GM12878 (cell line): Measurements from ENCODE around the gene WHRN. TPM values are rescaled to one million over a fixed set of nuclear protein-coding genes. Genes with fewer than 3 reads are reported as not detected.
A peak's percentile ranks its signal among the peaks of the same experiment; 100 is the strongest.

Source experiments
- ATF7 ChIP-seq: fragments of 450-650 bp; IDR thresholded peaks from 2 replicates; pipeline ENCODE4 v1.6.1; 2016; ENCODE audit warnings: low read depth, mild to moderate bottlenecking
- BRCA1 ChIP-seq: IDR thresholded peaks from 2 replicates; pipeline ENCODE4 v1.6.1; 2011; ENCODE audit warnings: low read depth, low read length, improper control_type of control experiment
- CBX5 ChIP-seq: sonication (generic); IDR thresholded peaks from 2 replicates; pipeline ENCODE4 v1.6.1; 2016; ENCODE audit warnings: low read depth, moderate library complexity, mild to moderate bottlenecking, inconsistent platforms
- CHD4 ChIP-seq: fragments of 200-600 bp; sonication (generic); IDR thresholded peaks from 2 replicates; pipeline ENCODE4 v1.6.1; 2016; ENCODE audit warnings: mild to moderate bottlenecking
- CUX1 ChIP-seq: IDR thresholded peaks from 2 replicates; pipeline ENCODE4 v1.6.1; 2012; ENCODE audit warnings: improper control_type of control experiment, low read depth, low read length; ENCODE audit not compliant: insufficient replicate concordance
- FOXM1 ChIP-seq: IDR thresholded peaks from 2 replicates; pipeline ENCODE4 v1.6.1; 2012; ENCODE audit warnings: low read depth, mild to moderate bottlenecking, inconsistent platforms, low read length, moderate library complexity
- MEF2B ChIP-seq: fragments of 450-650 bp; IDR thresholded peaks from 2 replicates; pipeline ENCODE4 v1.6.1; 2018; ENCODE audit warnings: mild to moderate bottlenecking, moderate library complexity; ENCODE audit not compliant: partially characterized antibody, poor library complexity, severe bottlenecking
- NFIC ChIP-seq: IDR thresholded peaks from 2 replicates; pipeline ENCODE4 v1.6.1; 2012; ENCODE audit warnings: low read depth, mild to moderate bottlenecking, inconsistent platforms, low read length, moderate library complexity
- NR2C2 ChIP-seq: IDR thresholded peaks from 2 replicates; pipeline ENCODE4 v1.6.1; 2011; ENCODE audit warnings: borderline replicate concordance, low read depth; ENCODE audit not compliant: control insufficient read depth, insufficient read length
- NR2F1 ChIP-seq: fragments of 450-650 bp; conservative IDR thresholded peaks from 2 replicates; pipeline ENCODE4 v1.6.1; 2017; ENCODE audit warnings: mild to moderate bottlenecking
- PML ChIP-seq: IDR thresholded peaks from 2 replicates; pipeline ENCODE4 v1.6.1; 2012; ENCODE audit warnings: low read length, inconsistent platforms
- POLR2A ChIP-seq: IDR thresholded peaks from 2 replicates; pipeline ENCODE4 v1.6.1; 2011; ENCODE audit warnings: low read depth, mild to moderate bottlenecking, low read length
- RAD21 ChIP-seq: IDR thresholded peaks from 2 replicates; pipeline ENCODE4 v1.6.1; 2011; ENCODE audit warnings: mild to moderate bottlenecking, low read depth, low read length, moderate library complexity; ENCODE audit not compliant: insufficient read depth
- RFX5 ChIP-seq: IDR thresholded peaks from 2 replicates; pipeline ENCODE4 v1.6.1; 2011; ENCODE audit warnings: low read depth, low read length, improper control_type of control experiment
- SMAD1 ChIP-seq: fragments of 450-650 bp; IDR thresholded peaks from 2 replicates; pipeline ENCODE4 v1.6.1; 2018; ENCODE audit warnings: mild to moderate bottlenecking, low read depth; ENCODE audit not compliant: partially characterized antibody
- SP1 ChIP-seq: IDR thresholded peaks from one replicate; pipeline ENCODE4 v1.6.1; 2011; ENCODE audit warnings: low read depth, low read length
- SREBF1 ChIP-seq: IDR thresholded peaks from 2 replicates; pipeline ENCODE4 v1.6.1; 2012; ENCODE audit warnings: mild to moderate bottlenecking, low read length
- SRF ChIP-seq, 2 experiments: IDR thresholded peaks; 2 replicates each; pipeline ENCODE4 v1.6.1; 2011; ENCODE audit warnings: low read depth in 2 of 2, low read length in 2 of 2, mild to moderate bottlenecking in 1 of 2, moderate library complexity in 1 of 2
- USF2 ChIP-seq: IDR thresholded peaks from 2 replicates; pipeline ENCODE4 v1.6.1; 2011; ENCODE audit warnings: low read depth, low read length, improper control_type of control experiment, borderline replicate concordance
- YY1 ChIP-seq: IDR thresholded peaks from 2 replicates; pipeline ENCODE4 v1.6.1; 2011; ENCODE audit warnings: low read depth, mild to moderate bottlenecking, low read length
- ZBED1 ChIP-seq: IDR thresholded peaks from 2 replicates; pipeline ENCODE4 v1.6.1; 2016; ENCODE audit warnings: borderline replicate concordance
- ZBTB11 ChIP-seq: fragments of 450-650 bp; formaldehyde crosslinking; IDR thresholded peaks from 2 replicates; pipeline ENCODE4 v1.5.0; 2022; ENCODE audit warnings: mild to moderate bottlenecking, missing genetic modification characterization
- ZNF207 ChIP-seq: fragments of 450-650 bp; IDR thresholded peaks from 2 replicates; pipeline ENCODE4 v1.6.1; 2014; ENCODE audit warnings: antibody characterized with exemption, mild to moderate bottlenecking, borderline replicate concordance
- polyA plus RNA-seq, 11 experiments: library from polyadenylated mRNA; depleted of rRNA in 4 of 11; unstranded in 6 of 11; stranded (reverse) in 5 of 11; fragments of >200 nt; fragmentation: Nextera tagmentation in 4 of 11; fragmentation: Illumina TruSeq in 1 of 11; extraction: Ambion mirVana in 4 of 11; extraction: Trizol in 1 of 11; gene quantifications; 1 replicate in 1 of 11; 2 replicates in 10 of 11; pipeline versions ENCODE4 v1.2.1 to v1.2.3, GENCODE V29; 2011 to 2016; ENCODE audit warnings: inconsistent platforms in 2 of 11, missing spikeins in 2 of 11, low read depth in 1 of 11
- total RNA-seq, 4 experiments: library from RNA; depleted of rRNA in 3 of 4; stranded (reverse); fragments of >200 nt in 3 of 4; fragmentation: Illumina TruSeq in 1 of 4; extraction: Trizol in 1 of 4; gene quantifications; 2 replicates each; pipeline versions ENCODE4 v1.2.1 to v1.2.3, GENCODE V29; 2013 to 2021

WHRN gene
- total and polyA plus RNA-seq, 10 of the 15 experiments (the other 5 are each of a cell fraction or from before 2014, with no cell fraction given): 0.04 to 18.2 (median 0.68) TPM; not detected in 1

GRCh38 chr9:114366334-114367128 lies 138.7 kb downstream of the WHRN start (continued):
- TF ChIP-seq CUX1: peak; percentile 46
- TF ChIP-seq YY1: no peak
- TF ChIP-seq PML: no peak
- no peak for TF ChIP-seq CHD4
- TF ChIP-seq USF2: no peak
- TF ChIP-seq RAD21: no peak
- no peak for TF ChIP-seq ZBTB11
- TF ChIP-seq ZNF207: no peak
- TF ChIP-seq NR2F1: no peak
- no peak; the same call in 1 of the 2 replicates for TF ChIP-seq ZBED1
- TF ChIP-seq POLR2A: no peak
- no peak for TF ChIP-seq FOXM1
- no peak for TF ChIP-seq SP1
- TF ChIP-seq SMAD1: peak; percentile 93
- no peak for TF ChIP-seq SREBF1
- TF ChIP-seq CBX5: no peak
- no peak for TF ChIP-seq RFX5
- TF ChIP-seq SRF (IDR thresholded peaks at IDR 0.05; ENCODE audit: low read depth in 2 of 2, low read length in 2 of 2): no peak
- TF ChIP-seq ATF7: peak; percentile 60; the same call in 1 of the 2 replicates
- peak; percentile 53 for TF ChIP-seq MEF2B
- no peak for TF ChIP-seq BRCA1
- TF ChIP-seq NFIC: no peak
- TF ChIP-seq NR2C2: no peak
